ENCODE measurements around the gene FCGR1A. TPM values are rescaled to one million over a fixed set of nuclear protein-coding genes. Genes with fewer than 3 reads are reported as not detected.
"Not testable (repeated sequence)": the region's sequence is repeated elsewhere in the genome, so short reads cannot be mapped to it uniquely, and the experiment has no call there.

FCGR1A gene
- total RNA-seq, 1 donor from 2014 or later = not detected

DNA sequence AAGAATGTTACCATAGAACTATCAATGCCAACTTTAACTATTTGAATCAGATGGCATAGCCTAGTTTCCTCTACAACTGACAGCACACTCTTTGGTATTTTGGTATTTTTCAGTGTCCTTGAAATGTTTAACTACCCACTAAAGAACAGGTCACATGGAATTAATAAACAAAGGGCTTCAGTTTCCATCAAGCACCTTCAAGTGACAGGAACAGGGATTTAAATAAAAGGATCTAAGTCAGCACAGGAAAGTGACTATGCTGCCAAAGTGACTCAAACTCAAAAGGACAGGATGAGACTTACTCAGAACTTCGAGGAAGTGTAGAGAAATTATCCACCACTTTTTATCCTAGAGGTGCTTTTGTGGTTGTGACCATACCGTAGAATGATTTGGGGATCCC is 20.2 kb upstream of the FCGR1A start:
- H3K4me3 Mint-ChIP-seq; DNase-seq (ENCODE audit: extremely low spot score, unreplicated experiment); H3K36me3 Mint-ChIP-seq; H3K27ac Mint-ChIP-seq; H3K4me1 Mint-ChIP-seq (ENCODE audit: unreplicated experiment); H3K27me3 Mint-ChIP-seq; H3K9me3 Mint-ChIP-seq: not testable (repeated sequence)

DNA sequence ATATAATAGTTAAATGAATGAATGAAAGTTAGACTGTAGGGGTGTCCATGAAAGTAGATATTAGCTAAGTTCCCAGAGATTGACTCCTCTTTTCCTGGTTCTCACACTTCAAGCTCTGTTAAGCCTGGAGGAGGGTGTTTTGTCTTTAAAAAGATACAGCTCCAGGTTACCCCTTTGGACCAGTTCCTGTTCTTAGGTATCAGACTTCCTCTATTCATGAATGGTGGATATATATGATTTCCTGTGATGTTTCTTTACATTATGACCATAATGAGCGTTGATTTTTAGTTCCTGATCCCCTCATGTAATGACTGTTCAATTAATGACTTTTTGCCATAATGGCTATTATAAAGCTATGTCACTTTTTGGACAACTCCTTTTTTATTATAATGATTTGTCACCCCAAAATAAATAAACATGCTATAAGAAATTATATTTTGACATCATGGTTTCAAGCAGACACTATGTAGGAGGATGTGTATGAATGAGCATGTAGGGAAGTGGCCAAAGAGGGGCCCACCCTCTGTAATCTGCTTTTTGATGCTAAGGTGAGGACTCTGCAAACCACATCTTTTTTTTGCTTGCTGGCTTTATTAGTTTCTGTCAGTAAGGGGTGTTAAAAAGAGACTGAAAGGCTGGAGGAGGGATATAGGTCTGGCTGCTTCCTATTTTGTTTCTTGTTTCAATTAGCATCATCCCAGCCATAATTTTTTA is 18.2 kb upstream of the FCGR1A start:
- H3K27me3 Mint-ChIP-seq; H3K36me3 Mint-ChIP-seq; H3K9me3 Mint-ChIP-seq; H3K4me1 Mint-ChIP-seq (ENCODE audit: unreplicated experiment); H3K4me3 Mint-ChIP-seq; DNase-seq (ENCODE audit: extremely low spot score, unreplicated experiment); H3K27ac Mint-ChIP-seq: not testable (repeated sequence)

DNA sequence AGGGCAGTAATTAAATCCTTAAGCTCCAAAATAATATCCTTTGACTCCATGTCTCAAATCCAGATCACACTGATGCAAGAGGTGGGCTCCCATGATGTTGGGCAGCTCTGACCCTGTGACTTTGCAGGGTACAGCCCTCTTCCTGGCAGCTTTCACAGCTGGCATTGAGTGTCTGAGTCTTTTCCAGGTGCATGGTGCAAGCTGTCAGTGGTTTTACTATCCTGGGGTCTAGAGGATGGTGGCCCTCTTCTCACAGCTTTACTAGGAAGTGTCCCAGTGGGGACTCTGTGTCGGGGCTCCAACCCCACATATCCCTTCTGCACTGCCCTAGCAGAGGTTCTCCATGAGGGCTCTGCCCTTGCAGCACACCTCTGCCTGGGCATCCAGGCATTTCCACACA is 16.3 kb upstream of the FCGR1A start:
- DNase-seq (ENCODE audit: extremely low spot score, unreplicated experiment); H3K27me3 Mint-ChIP-seq; H3K9me3 Mint-ChIP-seq; H3K36me3 Mint-ChIP-seq; H3K4me3 Mint-ChIP-seq; H3K4me1 Mint-ChIP-seq (ENCODE audit: unreplicated experiment); H3K27ac Mint-ChIP-seq: not testable (repeated sequence)

DNA sequence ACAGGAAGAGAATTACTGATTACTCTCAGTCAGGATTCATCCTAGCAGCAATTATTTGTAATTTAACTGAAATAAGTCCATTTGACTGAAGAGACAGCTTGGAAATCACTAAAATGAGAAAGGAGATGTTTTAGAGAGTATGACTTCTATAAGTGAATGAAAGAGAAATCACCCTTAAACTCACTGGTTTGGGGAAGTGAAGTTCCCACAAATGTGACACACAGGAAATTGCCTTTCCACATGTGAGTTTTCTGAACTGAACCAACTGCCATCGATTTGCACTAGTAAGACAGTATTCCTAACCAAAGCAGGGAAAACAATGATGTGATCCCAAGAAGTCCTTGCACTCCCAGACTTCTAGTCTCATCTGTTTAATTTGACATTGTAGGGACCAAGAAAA is 13.3 kb upstream of the FCGR1A start:
- not testable (repeated sequence) for H3K27me3 Mint-ChIP-seq; H3K4me1 Mint-ChIP-seq (ENCODE audit: unreplicated experiment); DNase-seq (ENCODE audit: extremely low spot score, unreplicated experiment); H3K36me3 Mint-ChIP-seq; H3K4me3 Mint-ChIP-seq; H3K9me3 Mint-ChIP-seq; H3K27ac Mint-ChIP-seq

DNA sequence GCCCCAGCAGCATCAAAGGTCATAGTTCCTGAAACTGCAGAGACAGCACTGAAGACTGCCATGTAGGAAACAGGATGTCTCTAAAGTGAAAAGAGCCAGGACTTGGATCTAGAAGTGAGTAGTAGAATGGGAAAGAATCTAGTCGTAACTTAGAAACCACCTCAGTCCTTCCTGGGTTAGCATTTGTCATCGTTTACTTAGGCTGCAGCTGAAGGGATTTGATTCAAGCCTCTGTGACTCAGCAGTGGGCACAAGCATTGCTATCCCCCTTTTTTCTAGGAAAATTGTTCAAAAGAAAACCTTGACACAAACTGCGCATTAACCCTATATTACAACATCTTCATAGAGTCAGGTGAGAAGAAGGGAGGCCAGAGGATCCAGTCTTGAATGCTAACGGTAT is 11.8 kb upstream of the FCGR1A start:
- not testable (repeated sequence) for H3K4me1 Mint-ChIP-seq (ENCODE audit: unreplicated experiment); H3K27me3 Mint-ChIP-seq; H3K4me3 Mint-ChIP-seq; H3K36me3 Mint-ChIP-seq; DNase-seq (ENCODE audit: extremely low spot score, unreplicated experiment); H3K27ac Mint-ChIP-seq; H3K9me3 Mint-ChIP-seq

DNA sequence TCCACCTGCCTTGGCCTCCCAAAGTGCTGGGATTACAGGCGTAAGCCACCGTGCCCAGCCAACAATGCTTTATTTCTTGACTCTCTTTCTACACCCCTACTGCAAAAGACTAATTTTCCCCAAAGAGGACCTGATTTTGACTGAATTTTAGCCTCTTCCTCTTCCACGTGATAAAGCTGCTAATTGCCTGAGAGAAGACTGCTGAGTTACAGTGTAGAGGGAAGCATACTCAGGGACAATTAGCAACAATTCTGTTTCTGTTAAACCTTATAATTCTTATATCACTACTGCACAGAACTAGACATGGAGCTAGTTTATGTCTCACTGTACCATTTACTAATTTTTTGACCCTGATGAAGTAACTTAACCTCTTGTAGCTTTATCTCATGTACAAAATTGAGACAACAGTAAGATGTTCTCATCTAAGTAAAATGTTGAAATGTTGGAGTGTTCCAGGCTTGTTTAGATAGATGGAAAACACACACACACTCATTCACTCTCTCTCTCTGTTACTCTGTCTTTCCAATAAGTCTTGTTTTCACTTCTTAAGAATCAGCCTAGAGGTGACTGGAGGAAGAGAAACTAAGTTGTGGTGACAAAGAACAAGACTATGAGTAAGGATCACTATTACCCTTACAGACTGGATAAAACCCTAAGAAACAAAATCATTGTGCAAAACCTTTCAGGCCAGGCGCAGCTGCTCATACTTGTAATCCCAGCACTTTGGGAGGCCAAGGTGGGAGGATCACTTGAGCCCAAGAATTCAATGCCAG is 10.7 kb upstream of the FCGR1A start:
- H3K4me3 Mint-ChIP-seq; H3K27me3 Mint-ChIP-seq; H3K9me3 Mint-ChIP-seq; DNase-seq (ENCODE audit: extremely low spot score, unreplicated experiment); H3K36me3 Mint-ChIP-seq; H3K4me1 Mint-ChIP-seq (ENCODE audit: unreplicated experiment); H3K27ac Mint-ChIP-seq: not testable (repeated sequence)

DNA sequence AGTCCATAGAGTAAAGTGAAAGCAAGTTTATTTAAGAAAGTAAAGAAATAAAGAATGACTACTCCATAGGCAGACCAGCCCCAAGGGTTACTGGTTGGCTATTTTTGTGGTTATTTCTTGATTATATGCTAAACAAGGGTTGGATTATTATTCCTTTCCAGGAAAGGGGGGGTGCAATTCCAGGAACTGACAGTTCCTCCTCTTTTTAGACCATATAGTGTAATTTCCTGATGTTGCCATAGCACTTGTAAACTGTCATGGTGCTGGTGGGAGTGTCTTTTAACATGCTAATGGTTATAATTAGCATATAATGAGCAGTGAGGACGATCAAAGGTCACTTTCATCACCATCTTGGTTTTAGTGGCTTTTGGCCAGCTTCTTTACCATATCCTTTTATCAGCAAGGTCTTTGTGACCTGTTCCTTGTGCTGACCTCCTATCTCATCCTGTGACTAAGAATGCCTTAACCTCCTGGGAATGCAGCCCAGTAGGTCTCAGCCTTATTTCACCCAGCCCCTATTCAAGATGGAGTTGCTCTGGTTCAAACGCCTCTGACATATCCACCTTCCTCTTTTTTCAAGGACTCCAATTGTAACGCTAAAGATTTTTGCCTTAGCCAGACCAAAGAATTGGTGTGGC is 6.9 kb upstream of the FCGR1A start:
- not testable (repeated sequence) for H3K4me1 Mint-ChIP-seq (ENCODE audit: unreplicated experiment); H3K9me3 Mint-ChIP-seq; H3K36me3 Mint-ChIP-seq; DNase-seq (ENCODE audit: extremely low spot score, unreplicated experiment); H3K27ac Mint-ChIP-seq; H3K4me3 Mint-ChIP-seq; H3K27me3 Mint-ChIP-seq

DNA sequence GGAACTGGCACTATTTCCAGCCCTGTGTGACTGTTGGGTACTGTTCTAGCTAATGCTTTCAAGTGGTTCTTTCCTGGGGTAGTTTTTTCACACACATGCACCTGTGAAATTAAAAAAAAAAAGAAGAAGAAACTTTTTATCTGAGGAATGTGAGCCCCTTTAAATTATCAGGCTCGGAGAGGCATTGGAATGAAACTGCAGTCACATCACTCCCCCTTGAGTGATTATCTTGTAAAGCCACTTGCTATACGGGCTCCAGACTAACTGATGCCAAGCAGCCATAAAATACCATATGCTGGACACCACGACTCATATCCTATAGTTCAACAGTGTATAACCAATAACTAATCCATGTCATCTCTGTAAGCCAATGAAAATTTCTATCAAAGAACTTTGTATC is 5.4 kb upstream of the FCGR1A start:
- H3K9me3 Mint-ChIP-seq; H3K4me3 Mint-ChIP-seq; H3K27ac Mint-ChIP-seq; H3K4me1 Mint-ChIP-seq (ENCODE audit: unreplicated experiment); H3K27me3 Mint-ChIP-seq; DNase-seq (ENCODE audit: extremely low spot score, unreplicated experiment); H3K36me3 Mint-ChIP-seq: not testable (repeated sequence)

DNA sequence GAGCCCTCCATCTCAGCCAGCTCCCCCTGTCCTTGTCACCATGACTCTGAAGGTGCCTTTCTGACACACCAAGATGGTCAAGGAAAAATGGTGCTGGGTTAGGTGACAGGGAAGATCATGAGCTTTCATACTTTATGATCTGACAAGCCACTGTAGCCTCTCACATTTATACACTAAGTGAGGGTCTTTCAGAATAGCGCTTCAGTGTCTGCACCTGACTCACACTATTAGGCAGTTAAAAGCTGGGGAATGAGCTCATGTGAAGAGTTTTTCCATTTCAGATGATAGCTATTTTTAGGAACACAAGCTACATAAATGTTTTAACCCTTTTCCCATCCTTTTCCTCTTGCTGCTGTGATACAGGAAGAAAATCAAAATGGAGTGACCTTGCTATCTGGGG is 4.2 kb upstream of the FCGR1A start:
- H3K27me3 Mint-ChIP-seq; H3K4me1 Mint-ChIP-seq (ENCODE audit: unreplicated experiment); H3K36me3 Mint-ChIP-seq; H3K9me3 Mint-ChIP-seq; H3K4me3 Mint-ChIP-seq; H3K27ac Mint-ChIP-seq; DNase-seq (ENCODE audit: extremely low spot score, unreplicated experiment): not testable (repeated sequence)

DNA sequence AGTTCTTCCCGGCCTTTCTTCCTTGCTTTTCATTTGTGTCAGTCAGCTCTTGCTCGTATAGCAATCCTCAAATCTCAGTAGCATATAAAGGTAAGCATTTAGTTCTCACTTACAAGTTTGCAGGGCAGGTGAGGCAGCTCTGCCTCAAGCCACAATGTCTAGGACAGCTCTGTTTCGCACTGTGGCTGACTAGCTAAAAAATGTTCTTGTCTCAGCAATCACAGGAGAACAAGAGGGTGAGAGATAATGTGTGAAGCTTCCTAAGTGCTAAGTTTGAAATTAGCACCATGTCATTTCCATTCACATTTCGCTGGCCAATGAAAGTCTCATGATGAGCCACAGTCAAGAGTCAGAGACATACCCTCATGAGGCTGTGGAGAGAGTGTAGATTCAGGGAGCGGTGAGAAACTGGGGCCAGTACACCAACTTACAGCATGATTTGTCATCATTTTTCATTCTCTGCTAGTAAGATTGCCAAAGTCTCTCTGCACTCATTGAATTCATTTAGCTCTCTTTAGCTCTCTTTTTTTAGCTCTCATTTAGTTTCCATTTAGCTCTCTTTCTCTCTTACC is 995 bp upstream of the FCGR1A start:
- H3K9me3 Mint-ChIP-seq; H3K27me3 Mint-ChIP-seq; DNase-seq (ENCODE audit: extremely low spot score, unreplicated experiment); H3K4me3 Mint-ChIP-seq; H3K4me1 Mint-ChIP-seq (ENCODE audit: unreplicated experiment); H3K36me3 Mint-ChIP-seq; H3K27ac Mint-ChIP-seq: not testable (repeated sequence)

DNA sequence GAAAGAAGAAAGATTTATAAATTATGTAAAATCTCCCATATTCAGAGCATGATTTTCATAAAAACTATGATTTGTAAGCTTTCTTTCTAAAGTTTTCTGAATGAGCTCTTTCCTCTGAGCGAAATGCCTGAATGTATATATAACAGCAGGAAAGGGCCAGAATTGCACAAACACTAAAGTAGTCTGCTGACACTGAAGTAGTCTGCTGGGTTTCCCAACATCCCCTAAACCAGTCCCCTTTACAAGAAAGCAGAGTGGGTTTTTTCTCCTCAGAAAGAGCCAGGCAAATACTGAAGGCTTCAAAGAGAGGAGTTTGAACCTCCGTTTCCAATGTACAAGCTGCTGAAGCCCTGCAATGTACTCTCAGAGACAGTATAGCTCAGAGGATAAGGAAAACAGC is 795 bp downstream of the FCGR1A start:
- not testable (repeated sequence) for H3K9me3 Mint-ChIP-seq

DNA sequence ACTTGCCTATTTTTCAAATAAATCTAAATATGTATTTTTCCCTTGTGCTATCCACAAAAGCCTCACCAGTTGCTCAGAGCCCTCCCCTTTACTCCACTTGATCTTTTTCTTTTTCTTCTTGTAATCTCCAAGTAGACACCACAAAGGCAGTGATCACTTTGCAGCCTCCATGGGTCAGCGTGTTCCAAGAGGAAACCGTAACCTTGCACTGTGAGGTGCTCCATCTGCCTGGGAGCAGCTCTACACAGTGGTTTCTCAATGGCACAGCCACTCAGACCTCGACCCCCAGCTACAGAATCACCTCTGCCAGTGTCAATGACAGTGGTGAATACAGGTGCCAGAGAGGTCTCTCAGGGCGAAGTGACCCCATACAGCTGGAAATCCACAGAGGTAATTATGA is 1.4 kb downstream of the FCGR1A start:
- H3K27me3 Mint-ChIP-seq; H3K27ac Mint-ChIP-seq; DNase-seq (ENCODE audit: extremely low spot score, unreplicated experiment); H3K9me3 Mint-ChIP-seq; H3K4me3 Mint-ChIP-seq; H3K4me1 Mint-ChIP-seq (ENCODE audit: unreplicated experiment); H3K36me3 Mint-ChIP-seq: not testable (repeated sequence)

More for the DNA sequence above, 795 bp downstream of the FCGR1A start:
- not testable (repeated sequence) for H3K36me3 Mint-ChIP-seq; H3K4me3 Mint-ChIP-seq; H3K4me1 Mint-ChIP-seq (ENCODE audit: unreplicated experiment); H3K27ac Mint-ChIP-seq; H3K27me3 Mint-ChIP-seq; DNase-seq (ENCODE audit: extremely low spot score, unreplicated experiment)

DNA sequence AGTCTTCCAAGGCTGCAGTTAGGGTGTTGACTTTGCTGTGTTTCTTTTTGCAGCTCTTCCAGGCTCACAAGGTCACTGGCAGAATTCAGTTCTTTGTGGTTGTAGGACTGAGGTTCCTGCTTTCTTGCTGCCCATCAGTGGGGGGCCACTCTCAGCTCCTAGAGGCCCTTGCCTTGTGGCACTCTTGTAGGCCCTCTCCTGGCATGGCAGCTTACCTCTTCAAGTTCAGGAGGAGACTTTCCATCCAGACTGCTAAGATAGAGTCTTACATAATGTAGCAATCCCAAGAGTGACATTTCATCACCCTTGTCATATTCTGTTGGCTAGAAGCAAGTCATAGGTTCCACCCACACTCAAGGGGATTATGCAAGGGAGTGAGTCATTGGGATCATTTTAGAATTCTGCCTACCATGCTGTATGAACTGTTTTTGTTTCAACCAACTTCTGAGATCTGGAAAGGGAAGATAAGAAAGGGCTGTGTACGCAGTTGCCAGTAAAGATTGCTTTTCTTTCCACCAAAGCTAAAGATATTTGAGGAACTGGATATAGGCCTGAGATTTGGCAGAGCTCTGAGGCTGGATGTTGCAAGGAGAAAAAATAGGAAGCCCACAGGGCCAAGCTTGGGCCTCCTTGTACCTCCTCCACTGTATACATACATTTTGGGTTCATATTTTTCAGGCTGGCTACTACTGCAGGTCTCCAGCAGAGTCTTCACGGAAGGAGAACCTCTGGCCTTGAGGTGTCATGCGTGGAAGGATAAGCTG is 5.4 kb downstream of the FCGR1A start:
- H3K27me3 Mint-ChIP-seq; H3K4me3 Mint-ChIP-seq; H3K4me1 Mint-ChIP-seq (ENCODE audit: unreplicated experiment); H3K36me3 Mint-ChIP-seq; H3K27ac Mint-ChIP-seq; H3K9me3 Mint-ChIP-seq; DNase-seq (ENCODE audit: extremely low spot score, unreplicated experiment): not testable (repeated sequence)
